Effector memory CD4-positive, alpha-beta T cell (primary cell): Measurements from ENCODE around the gene SUGT1.
"Not testable (repeated sequence)": the region's sequence is repeated elsewhere in the genome, so short reads cannot be mapped to it uniquely, and the experiment has no call there.

Experiments
- DNase-seq, 3 donors: peaks; one replicate each; pipeline ENCODE4 v3.0.0-alpha.2; 2020
- H3K27ac ChIP-seq: 2 replicates; pipeline ENCODE4 v1.7.0; 2013; ENCODE audit warnings: mild to moderate bottlenecking, low read length, moderate library complexity; ENCODE audit not compliant: insufficient read depth, poor library complexity, severe bottlenecking
- H3K27me3 ChIP-seq: replicated peaks from 2 replicates; pipeline ENCODE4 v1.7.0; 2013; ENCODE audit warnings: mild to moderate bottlenecking, low read length; ENCODE audit not compliant: insufficient read depth, control insufficient read depth, poor library complexity, severe bottlenecking
- H3K36me3 ChIP-seq: 2 replicates; pipeline ENCODE4 v1.7.0; 2013; ENCODE audit warnings: mild to moderate bottlenecking, low read length, moderate library complexity; ENCODE audit not compliant: control insufficient read depth, insufficient read depth
- H3K4me1 ChIP-seq: 2 replicates; pipeline ENCODE4 v1.7.0; 2013; ENCODE audit warnings: low read length, mild to moderate bottlenecking; ENCODE audit not compliant: control insufficient read depth, insufficient read depth, poor library complexity, severe bottlenecking
- H3K4me3 ChIP-seq: 2 replicates; pipeline ENCODE4 v1.7.0; 2013; ENCODE audit warnings: low read length, low read depth, mild to moderate bottlenecking; ENCODE audit not compliant: insufficient read depth, poor library complexity, severe bottlenecking
- H3K9me3 ChIP-seq: 2 replicates; pipeline ENCODE4 v1.7.0; 2013; ENCODE audit warnings: mild to moderate bottlenecking, low read length, moderate library complexity; ENCODE audit not compliant: control insufficient read depth

The SUGT1 gene

DNA sequence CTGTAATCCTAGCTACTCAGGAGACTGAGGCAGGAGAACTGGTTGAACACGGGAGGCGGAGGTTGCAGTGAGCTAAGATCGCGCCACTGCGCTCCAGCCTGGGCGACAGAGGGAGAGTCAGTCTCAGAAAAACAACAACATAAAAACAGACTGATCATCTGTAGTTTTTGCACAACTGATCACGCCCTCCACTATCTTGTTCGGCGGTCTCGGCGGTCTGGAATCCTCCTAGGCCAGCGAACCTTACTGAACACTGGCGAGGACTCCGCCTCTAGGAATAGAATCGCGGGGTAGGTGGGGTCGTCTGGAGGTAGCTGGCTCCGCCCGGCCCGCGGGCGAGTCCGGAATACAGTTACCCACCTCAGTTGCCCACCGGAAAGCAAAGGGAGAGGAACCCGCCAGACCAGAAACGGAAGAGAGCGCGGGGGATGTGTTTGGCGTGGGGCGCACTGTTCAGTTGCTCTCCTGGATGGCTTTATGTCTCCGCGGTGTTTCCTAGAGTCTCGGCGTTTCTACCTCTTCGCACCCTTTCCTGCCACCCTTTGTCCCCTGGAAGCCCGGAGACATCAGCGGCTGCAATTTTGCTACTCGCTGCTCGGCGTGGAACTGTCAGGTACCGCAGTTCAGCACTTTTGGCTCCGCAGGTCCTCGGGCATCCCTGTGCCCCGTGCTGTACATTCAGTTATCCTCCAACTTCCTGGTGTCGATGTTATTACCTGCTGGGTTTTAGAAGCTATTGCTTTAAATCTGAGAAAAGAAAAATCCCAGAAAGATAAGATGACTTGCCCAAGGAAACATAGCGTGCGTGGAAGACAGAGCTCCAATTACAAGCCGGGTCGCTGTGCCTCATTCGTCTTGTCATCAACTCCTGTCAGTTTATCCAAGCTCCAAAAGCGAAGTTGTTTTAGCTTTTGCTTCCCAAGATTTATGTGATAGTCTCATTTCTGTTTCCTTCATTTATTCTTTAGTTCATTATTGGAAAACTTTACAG, 35.3 kb upstream of the SUGT1 start:
- Histone ChIP-seq H3K9me3 (no peaks in the 10 kb centered on the region), H3K4me3 (peak overlapping the region; percentile 78), H3K4me1 (peaks cover 3% of the 10 kb centered on the region), H3K27ac (peak overlapping the region; percentile 71), H3K27me3 (no peaks in the 10 kb centered on the region), H3K36me3 (no peaks in the 10 kb centered on the region)
- peak; percentile 60 to 72 (median 63) for DNase-seq

DNA sequence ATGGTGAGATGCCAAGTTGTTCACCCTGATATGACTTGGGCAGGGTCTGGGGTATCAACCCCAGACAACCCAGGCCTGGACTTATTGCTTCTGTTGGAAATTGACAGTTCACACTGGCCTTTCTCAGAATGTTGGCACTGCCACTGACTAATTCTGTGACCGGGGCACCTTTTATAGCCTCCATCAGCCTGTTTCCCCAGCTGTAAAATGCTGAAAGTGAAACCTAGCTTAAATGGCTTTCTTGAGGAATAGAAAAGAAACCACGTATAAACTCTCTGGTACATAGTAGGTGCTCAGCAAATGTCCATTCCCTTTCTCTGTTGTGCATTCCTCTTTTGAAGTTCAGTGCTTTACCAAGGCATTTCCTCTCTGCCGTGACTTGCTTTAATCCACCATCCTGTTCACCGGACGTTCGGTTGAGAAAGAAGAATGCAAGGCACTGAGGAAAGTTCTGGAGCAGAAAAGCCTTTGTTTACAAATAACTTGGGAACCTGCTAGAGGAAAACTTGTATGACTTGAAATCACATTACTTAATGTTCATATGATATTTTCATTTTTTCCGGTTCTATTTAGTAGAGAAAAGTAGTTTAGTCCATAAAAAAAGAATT, 21.4 kb upstream of the SUGT1 start:
- not testable (repeated sequence) for H3K4me3 ChIP-seq, H3K9me3 ChIP-seq, DNase-seq, H3K4me1 ChIP-seq, H3K27me3 ChIP-seq, H3K27ac ChIP-seq
- H3K36me3 ChIP-seq, result peaks cover 13% of the 10 kb centered on the region

DNA sequence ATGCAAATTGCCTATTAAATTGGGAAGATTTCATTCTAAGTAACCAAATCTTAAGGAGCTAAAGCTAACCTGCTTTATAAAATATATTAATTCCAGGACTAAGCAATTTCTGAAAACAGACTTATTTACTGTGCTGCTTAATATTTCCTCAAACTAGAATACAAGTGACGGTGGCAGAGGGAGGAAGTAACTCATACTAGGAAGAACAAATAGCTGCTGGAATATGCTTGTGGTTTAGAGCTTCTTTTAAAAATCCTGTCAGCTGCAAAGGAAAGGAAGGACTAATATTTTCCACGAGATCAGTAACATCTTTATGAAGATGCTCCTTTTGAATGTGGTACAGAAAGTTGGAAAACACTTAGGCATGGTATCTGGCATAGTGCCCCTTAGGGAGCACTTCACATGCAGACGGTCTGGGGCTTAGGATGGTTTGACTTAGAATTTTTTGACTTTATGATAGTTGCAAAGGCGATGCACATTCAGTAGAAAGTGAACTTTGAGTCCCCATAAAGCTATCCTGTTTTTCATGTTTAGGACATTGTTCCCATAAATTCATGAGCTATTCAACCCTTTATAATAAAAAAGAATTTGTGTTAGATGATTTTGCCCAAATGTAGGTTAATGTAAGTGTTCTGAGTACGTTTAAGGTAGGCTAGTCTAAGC, 13.8 kb upstream of the SUGT1 start:
- H3K4me3 ChIP-seq, result no peak overlapping the region
- no peaks in the 10 kb centered on the region for H3K4me1 ChIP-seq

DNA sequence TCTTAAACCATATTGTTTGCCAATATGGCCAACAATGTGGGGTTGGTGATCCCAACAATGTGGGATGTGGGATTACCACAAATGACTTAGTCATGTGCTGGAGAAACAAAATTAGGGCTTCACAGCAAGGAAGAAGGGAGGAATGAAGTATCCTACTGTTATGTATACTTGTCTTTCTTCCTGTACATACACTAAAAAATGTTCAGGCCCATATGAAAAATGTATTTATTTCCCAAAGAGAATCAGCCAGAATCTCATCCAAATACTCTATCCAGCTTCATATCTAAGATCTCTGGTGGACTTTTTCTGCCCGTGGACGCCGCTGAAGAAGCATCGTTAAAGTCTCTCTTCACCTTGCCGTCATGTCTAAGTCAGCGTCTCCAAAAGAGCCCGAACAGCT, 10.5 kb upstream of the SUGT1 start, which contains the start of gene HNRNPA1L2:
Gene HNRNPA1L2 (plus strand): TSS at position 301 of the 400 bp plus-strand sequence. CDS start 62 bp downstream, at position 363.
- Histone ChIP-seq H3K9me3 (no peaks in the 10 kb centered on the region), H3K36me3 (peaks cover 31% of the 10 kb centered on the region), H3K4me3 (no peak within 1 kb of the TSS), H3K4me1 (no peaks in the 10 kb centered on the region), H3K27ac (no peak within 1 kb of the TSS), H3K27me3 (no peaks in the 10 kb centered on the region)
- DNase-seq, result no peak

More for the DNA sequence above, 13.8 kb upstream of the SUGT1 start:
- Histone ChIP-seq H3K27me3 (no peaks in the 10 kb centered on the region), H3K9me3 (no peaks in the 10 kb centered on the region), H3K27ac (no peak overlapping the region), H3K36me3 (peaks cover 27% of the 10 kb centered on the region)
- no peak for DNase-seq

DNA sequence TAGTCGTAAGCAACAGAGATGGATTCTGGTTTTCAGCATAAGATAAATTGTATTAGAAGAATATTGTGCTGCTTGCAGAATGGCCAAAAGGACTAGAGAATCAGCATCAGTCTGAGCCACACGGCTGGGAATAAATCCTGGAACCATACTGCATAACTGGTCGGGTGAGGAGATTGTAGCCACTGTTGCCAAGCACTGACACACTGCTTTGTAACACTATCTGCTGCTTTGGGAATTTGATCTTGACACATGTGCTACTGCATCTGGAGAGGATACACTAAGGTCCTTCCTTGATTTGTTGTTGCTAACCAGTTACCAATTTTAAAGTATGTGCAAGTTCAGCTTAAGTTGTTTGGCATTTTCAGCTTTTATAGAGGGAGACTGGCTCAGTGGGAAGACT, 8.5 kb upstream of the SUGT1 start:
- no peaks in the 10 kb centered on the region for H3K27me3 ChIP-seq
- H3K36me3 ChIP-seq, result peaks cover 19% of the 10 kb centered on the region
- H3K27ac ChIP-seq, result no peak overlapping the region
- no peaks in the 10 kb centered on the region for H3K4me1 ChIP-seq
- H3K4me3 ChIP-seq, result no peak overlapping the region
- DNase-seq, result no peak
- no peaks in the 10 kb centered on the region for H3K9me3 ChIP-seq

DNA sequence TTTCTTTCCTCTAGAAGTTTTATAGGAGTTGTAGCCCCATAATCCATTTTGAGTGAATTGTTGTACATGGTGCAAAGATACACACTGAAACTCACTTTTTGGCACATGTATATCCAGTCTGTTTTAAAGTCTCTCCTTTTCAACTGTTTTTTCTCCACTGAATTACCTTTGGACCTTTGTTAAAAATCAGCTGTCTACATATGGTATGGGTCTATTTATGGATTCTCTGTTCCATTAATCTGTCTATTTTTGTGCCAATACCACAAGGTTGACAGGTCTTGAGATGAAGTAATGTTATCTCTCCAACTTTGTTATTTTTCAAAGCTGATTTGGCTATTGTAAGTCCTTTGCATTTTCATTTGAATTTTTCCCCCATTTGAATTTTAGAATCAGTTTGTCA, 5.7 kb upstream of the SUGT1 start:
- H3K4me1 ChIP-seq, result no peaks in the 10 kb centered on the region
- no peak overlapping the region for H3K4me3 ChIP-seq
- peaks cover 8% of the 10 kb centered on the region for H3K36me3 ChIP-seq
- no peaks in the 10 kb centered on the region for H3K27me3 ChIP-seq
- H3K27ac ChIP-seq, result no peak overlapping the region
- DNase-seq, result no peak
- no peaks in the 10 kb centered on the region for H3K9me3 ChIP-seq

DNA sequence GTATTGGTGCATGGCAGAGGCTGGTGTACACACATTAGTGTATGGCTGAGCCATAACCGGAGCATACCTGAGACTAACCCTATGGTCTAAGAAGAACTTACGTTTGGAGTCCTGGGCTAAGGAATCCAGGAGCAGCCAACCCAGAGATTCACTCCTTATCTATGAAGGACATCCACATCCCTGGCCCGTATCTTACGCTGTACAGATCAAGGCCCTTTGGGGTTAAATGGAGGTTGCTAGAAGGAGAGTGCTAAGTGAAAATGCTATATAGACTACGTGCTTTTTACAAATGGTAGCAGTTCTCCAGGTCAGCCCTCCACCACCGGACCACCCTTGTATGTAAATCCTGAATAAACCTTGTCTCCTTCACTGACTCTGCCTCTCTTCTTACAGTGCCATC, 1.9 kb upstream of the SUGT1 start:
- Histone ChIP-seq H3K36me3 (no peaks in the 10 kb centered on the region), H3K4me1 (peaks cover 9% of the 10 kb centered on the region), H3K27me3 (no peaks in the 10 kb centered on the region), H3K27ac (no peak overlapping the region), H3K4me3 (no peak overlapping the region), H3K9me3 (no peaks in the 10 kb centered on the region)
- no peak for DNase-seq

DNA sequence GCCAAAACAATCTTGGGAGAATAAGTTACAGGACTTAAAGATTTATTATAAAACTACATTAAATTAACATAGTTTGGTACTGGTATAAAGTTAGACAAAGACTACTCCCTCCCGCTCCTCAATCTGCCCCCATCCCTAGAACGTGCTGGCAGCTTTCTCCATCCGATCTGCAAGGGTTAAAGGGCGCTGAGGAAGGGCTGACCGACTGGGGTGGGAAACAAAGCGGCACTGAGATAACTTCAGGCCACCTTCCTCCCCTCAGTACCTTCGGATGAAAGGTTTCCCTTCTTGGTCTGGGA, 790 bp upstream of the SUGT1 start:
- no peak for DNase-seq
- H3K4me3 ChIP-seq, result peak overlapping the region; percentile 93
- H3K4me1 ChIP-seq, result peaks cover 9% of the 10 kb centered on the region

DNA sequence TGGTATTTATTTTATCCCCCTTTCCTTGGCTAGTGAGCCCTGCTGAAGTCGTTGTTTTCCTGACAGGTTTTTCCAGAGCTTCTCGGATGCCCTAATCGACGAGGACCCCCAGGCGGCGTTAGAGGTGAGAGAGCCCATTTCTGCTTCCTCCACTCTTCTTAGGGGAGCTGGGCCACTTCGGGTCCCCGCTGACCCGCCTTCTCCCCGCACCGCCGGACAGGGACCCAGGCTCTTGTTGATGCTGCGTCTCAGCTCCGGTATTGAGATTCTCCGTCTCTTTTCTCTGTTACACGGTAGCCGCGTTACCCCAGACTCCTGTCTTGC, 306 bp downstream of the SUGT1 start:
- Histone ChIP-seq H3K4me1 (peaks cover 9% of the 10 kb centered on the region), H3K27me3 (no peaks in the 10 kb centered on the region), H3K36me3 (no peaks in the 10 kb centered on the region), H3K9me3 (no peaks in the 10 kb centered on the region), H3K4me3 (peak overlapping the region; percentile 93), H3K27ac (peak overlapping the region; percentile 98)
- DNase-seq, result peak in 1 of 3 donors; percentile 1

More for the DNA sequence above, 790 bp upstream of the SUGT1 start:
- no peaks in the 10 kb centered on the region for H3K9me3 ChIP-seq
- H3K36me3 ChIP-seq, result no peaks in the 10 kb centered on the region
- H3K27ac ChIP-seq, result peak overlapping the region; percentile 98
- no peaks in the 10 kb centered on the region for H3K27me3 ChIP-seq

DNA sequence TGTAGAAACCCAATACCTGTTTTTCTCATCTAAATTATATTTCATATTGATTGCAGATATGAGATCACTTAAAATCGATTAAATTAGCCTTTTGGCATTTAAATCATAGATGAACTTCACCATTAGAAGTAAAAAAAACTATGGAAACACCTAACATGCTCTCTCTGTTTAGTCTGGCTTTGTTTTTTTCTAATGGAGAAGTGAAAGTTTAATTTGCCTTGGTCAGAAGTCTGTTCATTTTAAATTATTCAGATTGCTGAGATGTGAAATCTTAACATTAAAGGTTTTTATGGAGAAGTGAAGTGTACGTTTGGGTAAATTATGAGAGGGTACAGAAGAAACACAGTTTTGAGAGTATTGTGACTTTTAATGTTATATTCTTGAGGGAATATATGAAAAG, 6.7 kb downstream of the SUGT1 start:
- Histone ChIP-seq H3K9me3 (no peaks in the 10 kb centered on the region), H3K27me3 (no peaks in the 10 kb centered on the region), H3K4me3 (no peak overlapping the region), H3K36me3 (peaks cover 30% of the 10 kb centered on the region), H3K4me1 (peaks cover 4% of the 10 kb centered on the region), H3K27ac (no peak overlapping the region)
- DNase-seq, result no peak
